Amniotic stem cell (primary cell): ENCODE results near the gene LOXL4.

Experiments used
- DNase-seq: peaks from one replicate; lab custom pipeline; 2025; lab: John Stamatoyannopoulos, UW

LOXL4 gene

DNA sequence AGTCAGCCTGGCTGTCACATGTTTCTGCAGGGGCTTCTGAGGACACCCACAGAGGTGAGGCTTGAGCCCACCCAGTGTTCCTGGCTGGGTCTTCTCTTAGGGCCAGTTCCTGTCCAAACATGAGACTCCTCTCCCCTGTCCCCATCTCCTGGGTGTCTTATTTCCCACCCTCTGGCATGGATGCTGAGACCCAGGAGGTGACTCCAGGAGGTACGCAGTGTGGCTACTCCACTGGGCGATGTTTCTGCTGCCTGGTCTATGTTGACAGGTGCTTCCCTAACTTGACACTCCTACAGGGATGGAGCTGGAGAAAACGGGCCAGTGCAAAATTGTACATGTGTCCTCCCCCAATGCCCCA is 26.3 kb upstream of the LOXL4 start:
- no peak for DNase-seq

DNA sequence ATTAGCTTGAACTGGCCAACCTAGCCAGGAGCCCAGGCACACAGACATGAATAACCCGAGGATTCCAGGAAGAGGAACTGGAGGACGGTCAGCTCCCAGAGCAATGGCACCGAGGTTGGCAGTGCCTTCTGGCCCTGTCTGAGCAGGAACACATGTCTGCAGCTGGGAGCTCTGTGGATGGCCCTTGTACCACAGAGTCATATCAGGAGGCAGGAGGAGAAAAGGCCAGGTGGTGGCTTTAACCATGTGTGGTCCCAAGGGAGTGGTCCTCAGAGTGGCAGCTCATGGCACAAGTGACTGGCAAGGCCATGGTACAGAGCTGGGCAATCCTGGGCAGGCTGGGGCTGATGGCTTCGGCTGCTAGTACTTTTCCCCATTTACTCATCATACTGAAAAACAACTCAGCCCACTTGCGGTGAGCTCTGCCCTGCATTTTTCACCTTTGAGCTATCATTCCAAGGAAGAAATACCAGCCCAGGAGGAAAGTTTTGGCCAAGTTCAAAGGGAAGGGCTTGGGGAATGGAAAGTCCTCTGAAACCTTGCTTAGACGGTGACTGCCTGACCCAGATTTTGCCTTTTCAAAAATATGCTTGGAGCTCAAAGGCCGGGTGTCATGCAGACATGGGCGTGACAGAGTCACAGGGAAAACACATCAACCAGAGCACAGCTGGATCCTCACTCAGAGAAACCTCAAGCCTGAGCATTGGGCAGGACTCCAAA is 25.7 kb upstream of the LOXL4 start:
- DNase-seq: no peak

DNA sequence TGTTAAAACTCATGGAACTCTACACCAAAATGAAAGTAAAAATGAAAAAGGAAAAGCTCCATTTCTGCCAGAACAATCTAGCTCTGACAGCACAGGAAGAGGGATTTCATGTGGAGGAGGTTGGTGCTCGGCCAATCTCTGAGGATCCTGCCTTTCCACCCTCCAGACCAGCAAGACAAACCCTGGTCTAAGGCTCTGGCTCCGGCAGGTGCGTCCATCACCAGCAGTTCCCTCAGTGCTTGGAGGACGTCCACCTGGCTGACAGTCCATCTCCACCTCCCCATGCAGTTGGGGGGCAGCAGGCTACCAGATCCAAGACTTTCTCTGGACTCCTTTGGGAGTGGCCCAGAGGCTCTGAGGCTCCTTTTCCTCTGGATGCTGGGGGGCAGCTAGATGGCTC is 25.0 kb upstream of the LOXL4 start:
- DNase-seq: no peak

DNA sequence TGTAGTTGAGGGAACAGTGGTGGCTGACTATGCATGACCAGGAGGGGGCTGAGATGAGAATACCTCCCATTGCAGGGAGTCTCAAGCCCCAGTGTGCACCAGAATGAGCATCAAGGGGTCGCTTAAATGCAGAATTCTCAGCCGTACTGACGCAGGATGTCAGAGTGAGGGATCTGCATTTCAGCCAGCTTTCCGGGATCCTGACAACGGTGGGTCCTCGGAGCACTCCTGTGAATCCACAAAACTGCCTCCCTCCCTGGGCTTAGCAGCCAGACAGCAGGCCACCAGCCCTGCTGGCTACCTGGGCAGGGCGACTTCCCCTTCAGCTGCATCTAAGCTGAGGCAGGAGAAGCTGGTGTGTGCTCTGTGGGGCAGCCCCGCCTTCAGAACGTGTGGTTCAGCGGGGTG is 21.8 kb upstream of the LOXL4 start:
- no peak for DNase-seq

DNA sequence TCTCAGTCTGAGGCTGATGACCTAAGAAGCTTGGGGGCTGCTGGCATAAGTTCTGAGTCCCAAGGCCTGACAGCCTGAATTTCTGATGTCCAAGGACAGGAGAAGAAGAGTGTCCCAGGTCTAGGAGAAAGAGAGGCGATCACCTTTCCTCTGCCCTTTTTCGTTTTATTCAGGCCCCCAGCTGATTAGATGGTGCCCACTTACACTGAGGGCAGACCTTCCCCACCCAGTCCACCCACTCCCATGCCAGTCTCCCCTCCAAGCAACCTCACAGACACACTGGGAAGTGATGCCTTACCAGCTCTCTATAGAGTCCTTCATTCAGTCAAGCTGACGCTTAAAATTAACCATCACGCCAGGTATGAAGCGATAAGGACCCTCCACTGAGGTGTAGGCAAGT is 19.3 kb upstream of the LOXL4 start:
- DNase-seq: no peak

DNA sequence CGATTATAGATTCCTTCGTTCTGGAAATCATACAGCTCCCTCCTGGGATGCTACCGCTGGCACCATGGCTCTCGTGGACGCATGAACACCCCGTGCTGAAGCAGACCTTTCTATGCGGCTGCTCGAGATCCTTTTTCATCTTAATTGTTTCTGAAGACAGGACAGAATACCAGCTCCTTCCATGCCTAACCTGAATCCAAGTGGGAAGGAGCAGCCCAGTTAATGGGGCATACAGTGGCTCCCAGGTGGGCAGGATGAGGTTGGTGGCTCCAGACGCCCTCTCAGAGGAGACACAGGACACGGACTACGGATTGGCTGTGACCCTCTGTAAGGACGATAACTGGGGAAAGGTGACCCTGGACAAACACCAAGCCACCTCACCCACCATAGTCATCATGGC is 18.4 kb upstream of the LOXL4 start:
- no peak for DNase-seq

DNA sequence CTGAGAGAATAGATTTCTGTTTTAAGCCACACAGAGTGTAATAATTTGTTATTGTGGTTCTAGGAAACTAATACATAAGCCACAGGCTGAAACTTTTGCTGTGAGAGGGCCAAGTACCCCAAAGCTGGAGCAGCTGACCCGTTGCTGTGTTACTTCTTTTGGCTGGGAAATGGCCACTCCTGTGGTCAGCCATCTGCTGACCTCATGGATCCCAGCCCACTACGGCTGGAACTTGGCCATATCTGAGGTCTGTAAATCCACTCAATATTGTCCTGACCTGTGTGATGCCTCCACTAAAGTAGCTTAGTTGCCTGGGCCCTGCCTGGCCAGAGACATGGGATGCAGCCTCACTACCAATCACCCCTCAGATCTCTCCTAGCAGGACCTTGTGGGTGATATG is 17.4 kb upstream of the LOXL4 start:
- no peak for DNase-seq

DNA sequence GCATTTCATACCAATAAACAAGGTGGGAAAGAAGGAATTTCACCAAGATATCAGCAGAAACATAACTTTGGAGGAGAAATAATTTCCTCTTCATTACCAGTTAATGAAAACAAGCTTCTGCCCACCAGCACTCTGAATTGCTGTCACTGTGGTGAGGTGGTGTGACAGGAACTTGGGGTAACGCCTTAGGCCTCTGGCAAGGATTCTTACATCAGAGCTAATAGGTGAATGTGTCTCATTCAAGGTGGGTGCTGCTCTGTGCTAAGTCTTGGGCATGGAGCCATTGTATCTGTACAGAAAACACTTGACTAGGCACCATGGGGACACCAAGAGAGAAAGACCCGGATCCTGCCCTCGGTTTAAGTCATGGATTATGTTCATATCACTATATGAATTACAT is 8.3 kb upstream of the LOXL4 start:
- DNase-seq: no peak

DNA sequence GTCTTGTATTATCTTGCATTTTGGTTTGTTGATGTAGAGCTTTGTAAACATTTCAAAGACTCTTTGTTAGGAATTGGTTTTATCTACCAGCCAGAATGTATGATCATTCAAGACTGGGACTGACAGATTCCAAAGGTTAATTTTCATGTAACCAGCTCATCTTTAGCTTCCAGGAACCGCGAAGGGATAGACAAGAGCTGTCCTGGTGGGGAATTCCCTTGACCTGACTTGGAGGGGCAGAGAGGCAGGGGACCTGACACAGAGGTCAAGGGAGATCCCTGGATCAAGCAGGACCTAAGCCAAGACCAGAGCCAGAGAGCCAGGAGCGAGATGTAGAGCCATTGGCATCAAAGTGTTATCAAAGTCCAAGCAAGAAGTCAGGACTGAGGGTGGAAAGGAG is 6.6 kb upstream of the LOXL4 start:
- no peak for DNase-seq

DNA sequence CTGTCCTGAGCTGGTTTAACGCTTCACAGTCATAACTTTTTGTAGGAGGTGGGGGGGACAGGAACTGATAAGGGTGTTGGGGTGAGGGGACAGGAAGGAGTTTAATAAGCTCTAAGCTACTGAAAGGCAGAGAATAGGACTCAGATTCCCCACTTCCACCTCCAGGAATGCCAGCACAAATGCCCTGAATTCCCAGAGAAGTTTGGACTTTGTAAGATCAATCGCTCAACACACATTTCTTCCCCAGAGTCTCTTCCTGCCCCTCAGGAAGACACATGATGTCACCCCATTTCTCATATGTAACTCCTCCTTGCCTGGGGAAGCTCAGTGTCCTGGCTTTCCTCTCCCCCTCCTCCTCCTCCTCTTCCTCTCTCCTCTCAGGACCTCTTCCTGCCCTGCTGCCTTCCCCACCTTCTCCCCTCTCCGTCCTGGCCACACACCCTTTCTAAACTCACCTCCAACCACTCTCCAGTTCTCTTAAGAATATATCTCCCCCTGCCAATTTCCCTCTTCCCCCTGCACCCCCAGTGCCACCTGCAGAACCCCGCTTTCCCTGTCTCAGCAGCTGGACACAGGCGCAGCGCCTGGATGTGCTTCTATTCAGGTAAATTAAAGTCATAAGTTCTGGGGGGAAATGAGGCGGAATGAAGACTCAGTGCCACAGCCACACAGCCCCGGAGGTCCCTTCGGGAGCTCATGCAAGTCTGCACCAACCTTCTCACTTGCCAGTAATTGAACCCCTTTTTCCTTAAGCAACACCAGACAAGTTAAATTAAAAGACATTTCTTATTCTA is 5.3 kb upstream of the LOXL4 start:
- DNase-seq: no peak

DNA sequence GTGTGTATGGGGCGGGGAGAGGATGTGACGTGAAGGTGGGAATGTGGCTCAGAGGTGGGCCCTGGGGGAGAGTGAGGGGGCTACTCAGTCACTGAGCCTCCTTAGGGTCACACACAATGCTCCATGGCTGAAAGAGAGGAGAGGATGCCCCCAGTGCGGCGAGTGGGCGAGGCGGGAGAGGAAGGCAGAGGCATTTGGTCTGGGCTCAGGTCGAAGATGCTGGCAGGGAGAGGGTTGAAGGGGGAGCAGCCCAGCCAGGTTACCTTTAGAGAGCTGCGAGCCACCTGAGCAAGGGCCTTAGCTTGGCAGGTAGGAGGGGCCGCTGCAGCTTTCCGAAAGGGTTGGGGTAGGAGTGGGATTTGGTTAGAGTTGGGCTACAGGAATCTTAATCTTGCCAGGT is 4.7 kb upstream of the LOXL4 start:
- DNase-seq: no peak

DNA sequence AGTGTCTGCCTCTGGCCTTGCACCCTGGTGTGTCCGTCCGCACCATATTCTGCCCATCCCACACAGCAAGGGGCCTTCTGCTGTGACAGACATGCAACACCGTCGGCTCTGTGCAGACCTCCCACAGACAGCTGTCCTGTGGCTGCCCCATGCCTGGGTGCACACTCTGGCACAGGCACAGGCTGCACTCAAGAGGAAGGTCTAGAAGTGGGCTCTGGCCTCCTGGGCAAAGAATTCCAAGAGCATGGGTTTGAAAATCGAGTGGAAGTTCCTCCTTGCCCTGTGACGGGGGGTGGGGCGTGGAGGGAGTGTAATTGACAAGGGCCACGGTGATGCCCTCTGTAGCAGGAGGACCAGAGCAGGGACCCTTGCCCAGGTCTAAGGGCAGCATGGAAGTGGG is 4.3 kb upstream of the LOXL4 start:
- DNase-seq: no peak

DNA sequence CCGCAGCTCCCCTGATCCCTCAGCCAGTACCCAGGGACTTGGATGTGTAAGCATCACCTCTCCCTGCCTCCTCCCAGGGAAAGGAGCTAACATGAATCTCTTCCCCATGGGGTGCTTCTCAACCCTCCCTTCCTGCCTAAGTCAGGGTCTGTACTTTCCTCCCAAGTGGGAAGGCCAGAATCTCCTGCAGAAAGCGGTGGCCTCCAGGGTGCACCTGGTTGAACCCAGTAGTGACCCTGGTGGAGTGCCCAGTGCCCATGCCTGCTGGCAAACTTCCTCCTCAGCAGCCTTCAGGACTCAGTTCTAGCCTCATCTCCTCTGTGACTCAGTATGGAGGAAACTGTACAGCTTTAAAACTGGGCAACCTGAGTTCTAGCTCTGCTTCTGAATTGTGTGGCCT is 2.8 kb upstream of the LOXL4 start:
- DNase-seq: no peak

DNA sequence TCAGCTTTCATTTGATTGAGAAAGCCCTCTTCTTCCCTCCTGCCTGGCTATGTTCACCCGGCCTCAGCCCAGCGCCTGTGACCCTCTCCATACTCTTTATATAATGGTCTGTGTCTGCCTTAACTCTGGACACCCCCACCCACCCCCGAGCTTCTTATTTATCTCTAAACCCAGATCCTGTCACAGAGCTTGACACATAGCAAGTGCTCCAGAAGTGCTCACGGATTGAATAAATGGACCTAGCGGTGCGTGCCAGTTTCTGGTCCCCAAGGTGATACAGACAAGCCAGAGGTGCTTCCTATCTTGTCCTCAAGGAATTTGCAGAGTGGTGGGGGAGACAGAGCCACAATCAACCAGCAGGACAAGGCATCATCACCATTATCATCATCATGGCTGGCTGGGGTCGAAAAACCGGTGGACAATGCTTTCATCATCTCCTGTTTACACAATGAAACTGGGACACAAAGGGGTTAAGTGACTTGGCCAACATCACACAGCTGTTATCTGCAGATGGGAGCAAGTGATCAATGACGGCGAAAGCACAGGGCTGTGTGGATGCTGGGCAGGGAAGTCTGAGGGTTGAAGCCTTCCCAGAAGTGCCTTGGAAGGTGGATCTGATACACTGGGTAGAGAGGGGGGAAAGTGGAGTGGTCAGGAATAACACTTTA is 2.2 kb upstream of the LOXL4 start:
- DNase-seq: no peak

DNA sequence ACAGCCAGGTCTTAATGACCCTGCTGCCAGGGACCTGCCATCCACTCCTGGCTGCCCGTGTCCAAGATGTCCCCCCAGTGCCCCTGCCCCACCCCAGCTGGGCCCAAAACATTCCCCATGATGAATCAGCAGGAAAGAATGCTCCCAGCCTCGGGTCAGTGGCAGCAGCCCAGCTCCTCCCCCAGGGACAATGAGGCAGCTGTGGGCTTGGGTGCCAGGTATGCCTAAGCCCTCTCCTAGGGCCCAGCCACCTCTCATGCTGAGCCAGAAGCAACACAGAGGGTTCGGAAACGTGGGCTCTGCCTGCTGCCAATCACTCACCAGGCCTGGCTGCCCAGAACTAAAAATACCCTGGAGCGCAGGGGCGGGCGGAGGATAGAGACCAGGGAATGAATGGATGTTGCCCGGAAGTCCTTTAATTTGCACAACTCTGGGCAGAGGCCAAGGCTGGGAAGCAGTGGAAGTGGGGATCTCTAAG is 1.5 kb upstream of the LOXL4 start:
- peak; percentile 13 for DNase-seq

DNA sequence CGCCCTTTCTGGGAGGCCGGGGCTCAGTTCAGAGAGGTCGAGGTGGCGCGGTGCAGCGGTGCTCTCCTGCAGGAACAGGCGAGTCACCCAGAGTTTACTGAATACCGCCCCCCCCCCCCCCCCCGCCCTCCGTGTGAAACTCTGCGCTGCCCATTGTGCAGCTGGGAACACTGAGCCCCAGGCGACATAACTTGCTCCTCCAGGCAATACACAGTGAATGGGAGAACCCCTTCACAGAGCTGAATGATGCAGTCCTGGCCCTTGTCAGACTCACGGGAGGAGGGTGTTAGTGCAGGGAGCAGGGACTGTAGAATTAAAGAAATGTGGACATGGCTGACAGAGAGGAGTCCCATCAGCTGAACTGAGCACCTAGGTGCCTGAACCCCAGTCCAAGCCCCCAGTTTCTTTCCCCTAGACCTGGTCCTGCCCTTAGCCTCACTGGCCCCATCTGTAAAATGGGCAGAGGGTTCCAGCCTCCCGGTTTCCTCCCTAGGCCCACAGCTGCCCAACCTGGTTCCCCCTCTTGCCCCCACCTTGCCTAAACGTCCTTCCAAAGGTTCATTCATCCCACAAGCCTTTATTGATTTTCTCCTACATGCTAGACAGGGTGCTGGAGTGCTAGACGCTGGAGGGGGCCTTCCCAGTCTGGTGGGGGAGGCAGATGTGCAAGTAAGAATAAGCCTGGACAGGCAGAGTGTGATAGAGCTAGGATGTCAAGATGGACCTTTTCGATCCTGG is 869 bp upstream of the LOXL4 start:
- no peak for DNase-seq

DNA sequence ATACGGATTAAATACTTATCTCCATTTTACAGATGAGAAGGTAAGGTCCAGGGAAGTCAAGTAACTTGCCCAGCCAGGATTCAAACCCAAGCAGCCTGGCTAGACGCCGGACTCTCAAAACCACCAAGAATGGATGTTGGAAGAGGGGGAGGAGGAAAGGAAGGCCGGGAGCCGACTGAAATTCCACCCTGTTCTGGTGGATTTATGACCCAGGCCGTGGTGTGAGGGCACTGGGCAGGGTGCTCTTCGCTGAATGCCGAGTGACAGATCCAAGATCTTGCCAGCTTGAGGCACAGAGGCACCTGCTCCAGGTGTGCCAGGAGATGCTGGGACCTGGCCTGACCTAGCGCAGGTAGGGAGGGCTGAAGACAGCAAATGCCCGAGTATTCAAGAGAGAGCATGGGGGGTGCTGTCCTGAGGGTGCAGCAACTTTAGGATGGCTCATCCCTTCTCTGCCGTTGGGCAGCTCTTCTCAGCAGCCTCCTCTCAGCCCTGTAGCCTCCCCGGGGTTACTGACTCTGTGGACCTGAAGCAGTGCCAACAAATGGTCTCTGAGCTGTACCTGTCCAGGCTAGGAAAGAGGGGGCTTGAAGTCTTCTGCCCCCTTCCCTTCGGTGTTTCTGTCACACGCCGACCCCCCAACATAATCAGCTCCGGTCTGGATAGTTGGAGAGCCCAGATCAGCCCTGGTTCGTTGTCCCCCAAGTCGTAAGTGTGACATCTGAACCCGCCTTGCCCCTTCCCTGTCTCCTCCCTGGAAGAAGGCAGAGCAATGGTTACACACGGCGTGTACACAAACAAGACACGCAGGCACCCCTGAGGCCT is 713 bp downstream of the LOXL4 start:
- DNase-seq: no peak

DNA sequence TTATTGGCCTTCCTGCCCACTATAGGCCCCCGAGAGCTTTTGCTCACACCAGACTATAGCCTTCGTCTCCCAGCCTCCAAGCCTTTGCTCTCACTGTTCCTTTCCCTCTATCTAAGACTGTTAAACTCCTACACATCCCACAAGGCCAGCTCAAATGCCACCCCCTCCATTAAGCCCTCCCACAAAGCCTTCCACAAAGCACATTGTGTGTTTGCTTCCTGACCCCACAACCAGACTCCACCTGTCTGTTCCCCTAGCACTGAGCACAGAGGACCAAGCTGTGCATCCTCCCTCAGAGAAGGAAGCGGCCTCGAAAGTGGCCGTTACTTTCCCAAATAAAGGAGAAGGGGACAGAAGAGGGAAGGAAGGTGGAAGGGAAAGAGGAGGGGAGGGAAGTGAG is 1.3 kb downstream of the LOXL4 start:
- no peak for DNase-seq

DNA sequence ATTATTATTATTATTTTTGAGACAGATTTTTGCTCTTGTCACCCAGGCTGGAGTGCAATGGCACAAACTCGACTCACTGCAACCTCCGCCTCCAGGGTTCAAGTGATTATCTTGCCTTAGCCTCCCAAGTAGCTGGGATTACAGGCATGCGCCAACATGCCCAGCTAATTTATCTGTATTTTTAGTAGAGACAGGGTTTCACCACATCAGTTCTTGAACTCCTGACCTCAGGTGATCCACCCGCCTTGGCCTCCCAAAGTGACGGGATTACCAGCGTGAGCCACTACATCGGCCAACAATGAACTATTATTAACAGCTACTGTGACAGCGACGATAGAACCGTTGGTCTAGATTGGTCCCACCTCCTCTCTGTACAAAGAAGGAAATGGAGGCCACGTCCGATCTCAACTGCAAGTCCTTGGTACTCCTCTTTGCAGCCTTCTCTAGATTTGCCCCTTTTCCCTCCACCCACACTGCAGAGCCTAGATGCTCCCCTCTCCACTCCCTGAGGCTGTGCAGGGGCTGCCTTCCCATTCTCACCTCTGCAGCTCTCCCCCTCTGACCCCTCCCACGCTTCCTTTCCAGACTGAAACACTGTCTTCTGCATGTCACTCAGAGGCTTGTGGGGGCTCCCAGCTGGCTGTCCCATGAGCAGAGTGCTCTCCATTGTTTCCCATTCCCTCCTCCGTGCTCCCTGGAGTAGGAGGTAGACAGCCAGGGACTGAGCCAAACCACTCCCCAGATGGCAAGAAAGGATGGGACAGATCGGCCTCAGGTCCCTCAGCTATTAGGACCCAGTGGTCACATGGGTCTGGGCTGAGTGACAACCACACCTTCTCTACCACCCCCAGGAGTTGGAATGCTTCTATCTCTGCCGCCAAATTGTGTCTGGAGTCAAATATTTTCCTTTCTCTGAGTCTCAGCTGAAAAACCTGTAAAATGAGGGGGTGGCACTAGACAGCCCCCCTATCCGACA is 2.3 kb downstream of the LOXL4 start:
- no peak for DNase-seq

DNA sequence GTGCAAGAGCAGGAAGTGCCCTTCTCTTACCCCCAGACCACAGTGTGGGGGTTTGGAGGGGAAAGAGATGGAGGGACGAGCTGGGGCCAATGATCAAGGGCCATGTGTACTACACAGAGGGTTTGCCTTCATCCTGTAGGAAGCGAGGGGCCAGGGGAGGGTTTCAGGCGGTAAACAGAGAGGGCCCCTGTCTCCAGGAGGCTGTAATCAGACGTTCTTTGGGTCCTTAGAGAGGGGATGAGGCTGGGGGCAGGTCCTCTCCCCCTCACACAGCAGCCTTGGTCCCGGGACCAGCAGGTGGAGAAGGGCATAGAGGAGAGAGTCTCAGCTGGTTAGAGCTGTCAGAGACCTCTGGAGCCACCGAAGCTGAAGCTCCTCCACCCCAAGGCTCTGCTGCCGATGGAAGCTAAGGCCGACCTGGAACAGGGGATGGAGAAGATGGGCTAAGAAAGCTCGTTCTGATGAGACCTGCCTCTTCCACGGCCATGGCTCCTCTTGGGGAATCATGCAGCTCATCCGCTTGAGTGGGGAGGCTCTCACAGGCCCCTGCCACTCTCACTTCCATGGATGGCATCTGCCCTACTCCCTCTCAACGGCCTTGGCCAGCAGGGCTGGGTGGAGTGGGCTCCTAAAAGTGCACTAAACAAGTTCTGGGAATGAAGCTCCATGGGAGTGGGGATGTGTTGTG is 3.5 kb downstream of the LOXL4 start:
- no peak for DNase-seq
